Psoas muscle (tissue), 8 donors: ENCODE measurements around the gene WWOX. TPM values are rescaled to one million over a fixed set of nuclear protein-coding genes. Genes with fewer than 3 reads are reported as not detected.

ENCODE experiments used
- ATAC-seq, 4 donors: fragments of 200-7000 bp; cut with Tn5 transposase; one replicate each; pipeline ENCODE4 v1.9.1; 2020; ENCODE audit warnings: moderate library complexity in 3 of 4, mild to moderate bottlenecking in 2 of 4
- DNase-seq, 2 donors: peaks; one replicate each; pipeline ENCODE4 v3.0.0-alpha.2; 2020
- H3K27ac ChIP-seq: fragments of 200-600 bp; one replicate; pipeline ENCODE4 v1.8.0; 2022
- H3K27me3 ChIP-seq, 3 donors: fragments of 200-600 bp in 1 of 3; one replicate each; pipeline versions ENCODE4 v1.6.1 to v1.8.0; 2013 to 2022; ENCODE audit warnings: low read length in 2 of 3, mild to moderate bottlenecking in 2 of 3, moderate library complexity in 1 of 3; ENCODE audit not compliant: insufficient read depth in 3 of 3
- H3K36me3 ChIP-seq, 2 donors: fragments of 200-600 bp in 1 of 2; one replicate each; pipeline versions ENCODE4 v1.6.1 to v1.8.0; 2013 to 2022; ENCODE audit warnings: low read depth in 1 of 2, mild to moderate bottlenecking in 1 of 2, moderate library complexity in 1 of 2; ENCODE audit not compliant: insufficient read depth in 1 of 2
- H3K4me1 ChIP-seq: fragments of 200-600 bp; one replicate; pipeline ENCODE4 v1.8.0; 2022
- H3K4me3 ChIP-seq: fragments of 200-600 bp; one replicate; pipeline ENCODE4 v1.8.0; 2022; ENCODE audit warnings: mild to moderate bottlenecking
- H3K9me3 ChIP-seq: fragments of 200-600 bp; one replicate; pipeline ENCODE4 v1.8.0; 2022
- CTCF ChIP-seq: fragments of 200-600 bp; IDR thresholded peaks from one replicate; pipeline ENCODE4 v1.8.0; 2022; ENCODE audit warnings: antibody characterized with exemption
- WGBS, 3 donors: extraction: QIAGEN DNeasy Blood & Tissue Kit; methylation state at CpG; one replicate each; pipeline versions ENCODE4 v1.1.6 to v1.1.7; 2013; 5-methylcytosine and 5-hydroxymethylcytosine counted together
- intact Hi-C, 2 donors: fragments of 100-400 bp; cut with DNase I; formaldehyde crosslinking; loops; one replicate each; pipeline versions ENCODE4 v1.11.0 to v1.14.2; 2022
- polyA plus RNA-seq, 3 donors: library from polyadenylated mRNA; stranded (reverse); fragments of 200-250 nt; gene quantifications; one replicate each; pipeline ENCODE4 v1.2.3, GENCODE V29; 2013
- total RNA-seq, 4 donors: library from RNA; stranded (reverse); fragmentation: NEBNext Ultra II Directional in 2 of 4; extraction: Animal tissue kit (Norgen Biotek cat#: 25700) in 2 of 4; gene quantifications; one replicate each; pipeline versions ENCODE4 v1.2.1 to v1.2.4, GENCODE V29; 2021 to 2023
- donor health status: healthy with polysubstance abuse.
- donor health status: DM: no; HTN: no; CAD: no; lungs with moderate emphysema.
- donor health status: Bipolar disorder and iron deficiency.
- donor health status: healthy.
- donor health status: DM: yes; HTN: yes; CAD: no.
- donor health status: DM: no; HTN: no; CAD: no.
- donor health status: DM: no; HTN: no; CAD: no.
- donor health status: DM: yes; HTN: yes; CAD: no.

The WWOX gene
- total and polyA plus RNA-seq, 7 donors, result 3.1 to 6.6 (median 5.0) TPM

GRCh38 chr16:79054211-79054984 is 954.9 kb downstream of the WWOX start:
- ATAC-seq (no peak), DNase-seq (no peak)
- H3K36me3 ChIP-seq, result no peaks in the 10 kb centered on the region
- intact Hi-C loops, result no loop called here
- TF ChIP-seq CTCF, result no peak
- H3K27me3 ChIP-seq, result no peaks in the 10 kb centered on the region
- WGBS, 3 donors, result 72 to 82% (median 79%) methylated on average over 13 of the region's 13 CpGs
- no peak overlapping the region for H3K4me3 ChIP-seq
- H3K4me1 ChIP-seq, result no peaks in the 10 kb centered on the region
- no peak overlapping the region for H3K27ac ChIP-seq
- H3K9me3 ChIP-seq, result no peaks in the 10 kb centered on the region

DNA sequence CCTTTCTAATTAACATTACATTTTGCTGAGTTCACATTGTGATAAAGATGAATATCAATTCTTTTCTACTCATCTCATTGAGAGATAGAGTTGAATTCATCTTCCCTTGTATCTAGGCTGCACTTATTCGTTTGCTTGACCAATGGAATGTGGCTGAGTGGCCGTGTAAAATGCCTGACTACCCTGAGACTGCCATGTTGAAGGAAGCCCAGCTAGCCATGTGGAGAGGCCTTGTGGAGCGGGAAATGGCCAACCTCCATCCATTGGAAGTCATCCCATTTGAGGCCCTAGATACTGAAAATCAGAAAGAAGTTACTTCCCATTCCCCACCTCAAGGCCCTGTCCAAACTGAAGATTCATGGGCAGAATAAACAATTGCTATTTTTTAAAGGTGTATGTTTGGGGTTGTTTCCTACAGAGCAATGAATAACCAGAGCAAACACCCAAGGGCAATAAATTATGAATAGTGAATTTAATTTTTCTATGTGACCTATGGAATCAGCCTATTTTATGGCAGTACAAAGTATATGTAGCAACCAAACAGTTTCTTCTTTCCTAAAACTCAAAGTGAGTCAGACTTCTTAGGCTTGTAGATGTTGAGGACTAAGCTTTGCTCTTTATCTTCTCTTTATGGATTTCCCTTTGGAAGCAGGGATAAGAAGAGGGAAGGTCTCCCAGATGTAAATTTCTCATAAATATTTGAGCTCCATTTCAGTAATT is 956.0 kb downstream of the WWOX start:
- intact Hi-C loops, result no loop called here
- Histone ChIP-seq H3K36me3 (no peaks in the 10 kb centered on the region), H3K4me3 (no peak overlapping the region), H3K27me3 (no peaks in the 10 kb centered on the region), H3K9me3 (no peaks in the 10 kb centered on the region), H3K27ac (no peak overlapping the region), H3K4me1 (no peaks in the 10 kb centered on the region)
- ATAC-seq (no peak), DNase-seq (no peak)
- WGBS, 3 donors, result 95 to 98% (median 96%) methylated on average over 3 of the region's 3 CpGs
- no peak for TF ChIP-seq CTCF

DNA sequence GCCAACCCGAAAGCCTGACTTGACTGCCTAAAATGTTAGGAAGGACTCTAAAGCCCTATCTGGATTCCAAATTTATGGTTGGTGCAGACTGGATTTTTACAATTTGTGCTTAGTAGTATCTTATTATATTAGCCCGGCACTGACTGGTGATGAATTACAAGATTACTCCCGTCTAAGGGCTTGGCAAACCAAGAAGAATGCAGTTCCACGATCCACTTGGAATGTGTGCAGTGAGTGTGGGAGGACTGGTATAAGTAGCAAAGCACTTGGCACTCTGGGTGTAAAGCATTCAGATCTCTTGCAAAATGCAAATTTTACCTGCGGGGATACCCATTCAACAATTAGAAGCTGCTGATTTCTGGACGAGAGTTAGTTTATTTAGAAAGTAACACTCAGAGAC is 961.7 kb downstream of the WWOX start:
- DNase-seq (no peak), ATAC-seq (no peak)
- no peak overlapping the region for H3K27ac ChIP-seq
- no peak for TF ChIP-seq CTCF
- H3K4me1 ChIP-seq, result no peaks in the 10 kb centered on the region
- H3K36me3 ChIP-seq, result no peaks in the 10 kb centered on the region
- no peak overlapping the region for H3K4me3 ChIP-seq
- intact Hi-C loops, result no loop called here
- H3K27me3 ChIP-seq, result peaks cover 0 to 2% (median 0%) of the 10 kb centered on the region in 3 donors
- WGBS, 3 donors, result 51 to 68% (median 55%) methylated on average over 6 of the region's 6 CpGs
- no peaks in the 10 kb centered on the region for H3K9me3 ChIP-seq

DNA sequence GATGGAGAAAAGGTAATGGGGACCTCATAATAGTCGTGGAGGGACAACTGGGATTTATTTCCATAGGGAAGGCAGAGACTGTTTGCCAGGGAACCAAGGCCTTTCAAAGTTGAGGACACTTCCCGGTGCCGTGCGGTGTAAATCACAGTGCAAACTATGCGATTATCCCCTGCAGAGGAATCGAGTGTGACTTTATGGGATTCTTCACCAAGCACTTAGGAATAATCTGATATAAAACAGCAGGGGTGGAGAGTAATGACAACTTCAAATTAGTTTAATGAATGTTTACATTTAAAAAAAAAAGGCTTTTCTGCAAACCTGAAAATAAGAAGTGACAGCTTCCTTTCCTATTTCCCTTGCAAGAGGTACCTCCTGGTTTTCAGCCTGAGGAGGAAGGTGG is 962.9 kb downstream of the WWOX start:
- Histone ChIP-seq H3K27ac (no peak overlapping the region), H3K9me3 (no peaks in the 10 kb centered on the region), H3K4me3 (no peak overlapping the region), H3K36me3 (no peaks in the 10 kb centered on the region), H3K27me3 (peaks cover 0 to 2% (median 0%) of the 10 kb centered on the region in 3 donors), H3K4me1 (no peaks in the 10 kb centered on the region)
- DNase-seq, result no peak
- intact Hi-C loops, result no loop called here
- ATAC-seq, result no peak
- no peak for TF ChIP-seq CTCF
- WGBS, 3 donors, result 73 to 81% (median 78%) methylated on average over 6 of the region's 6 CpGs
